Ovary (tissue), 9 donors: Measurements from ENCODE around the gene SYDE2. TPM values are rescaled to one million over a fixed set of nuclear protein-coding genes. Genes with fewer than 3 reads are reported as not detected.

Source experiments
- DNase-seq, 5 donors: peaks; one replicate each; pipeline ENCODE4 v3.0.0-alpha.2; 2019 to 2020
- H3K27ac ChIP-seq, 2 donors: fragments of 200-600 bp; one replicate each; pipeline versions ENCODE4 v1.5.1 to v1.8.0; 2019 to 2022
- H3K27me3 ChIP-seq: fragments of 200-600 bp; one replicate; pipeline ENCODE4 v1.8.0; 2022
- H3K36me3 ChIP-seq: fragments of 200-600 bp; sonication (generic); one replicate; pipeline ENCODE4 v1.5.1; 2019
- H3K4me1 ChIP-seq: one replicate; pipeline ENCODE4 v1.8.1; 2013; ENCODE audit warnings: mild to moderate bottlenecking, moderate library complexity; ENCODE audit not compliant: insufficient read depth
- H3K4me3 ChIP-seq: fragments of 200-600 bp; sonication (generic); one replicate; pipeline ENCODE4 v1.5.1; 2017
- H3K9me3 ChIP-seq, 2 donors: fragments of 200-600 bp in 1 of 2; sonication (generic) in 1 of 2; one replicate each; pipeline versions ENCODE4 v1.5.1 to v1.8.1; 2013 to 2019; ENCODE audit warnings: mild to moderate bottlenecking in 1 of 2, moderate library complexity in 1 of 2
- EP300 ChIP-seq: sonication (generic); formaldehyde crosslinking; IDR thresholded peaks from one replicate; pipeline ENCODE4 v1.6.1; 2017; ENCODE audit warnings: antibody characterized with exemption
- POLR2A ChIP-seq: fragments of 450-650 bp; IDR thresholded peaks from one replicate; pipeline ENCODE4 v1.6.1; 2017; ENCODE audit warnings: antibody characterized with exemption, mild to moderate bottlenecking, moderate library complexity
- WGBS, 3 donors: extraction: QIAGEN DNeasy Blood & Tissue Kit in 1 of 3; methylation state at CpG; one replicate each; pipeline versions ENCODE4 v1.1.5 to v1.1.7; 2013 to 2017; 5-methylcytosine and 5-hydroxymethylcytosine counted together
- intact Hi-C, 4 donors: fragments of 100-400 bp; cut with DNase I; formaldehyde crosslinking; loops; one replicate each; pipeline versions ENCODE4 v1.11.0 to v1.15.1; 2022 to 2023
- polyA plus RNA-seq, 2 donors: library from polyadenylated mRNA; stranded (reverse); fragments of 200-250 nt in 1 of 2; fragments of 350-450 nt in 1 of 2; fragmentation: Illumina TruSeq in 1 of 2; extraction: RNeasy Lipid Tissue Mini Kit (QIAGEN cat#74804) in 1 of 2; gene quantifications; one replicate each; pipeline ENCODE4 v1.2.3, GENCODE V29; 2013 to 2014
- total RNA-seq, 7 donors: library from RNA; depleted of rRNA in 2 of 7; stranded (reverse); fragments of >200 nt in 2 of 7; fragmentation: NEBNext Ultra II Directional in 3 of 7; extraction: Animal tissue kit (Norgen Biotek cat#: 25700) in 3 of 7; gene quantifications; one replicate each; pipeline versions ENCODE4 v1.1.0 to v1.2.4, GENCODE V29; 2016 to 2023
- TF ChIP-seq, protein P1 (sequence below), 3 donors: fragments of 450-650 bp in 2 of 3; fragments of 200-600 bp in 1 of 3; IDR thresholded peaks; one replicate each; pipeline versions ENCODE4 v1.5.1 to v1.8.0; 2016 to 2022; ENCODE audit warnings: antibody characterized with exemption in 3 of 3, mild to moderate bottlenecking in 1 of 3
- donor health status: DM: no; HTN: no; CAD: no; lungs with moderate emphysema.
- donor health status: DM: no; HTN: no; CAD: no.
- donor health status: Bipolar disorder and iron deficiency.
- donor health status: DM: yes; HTN: yes; CAD: no.
- donor health status: DM: no; HTN: no; CAD: no.
- donor health status: DM: yes; HTN: yes; CAD: no.

SYDE2 gene
- total and polyA plus RNA-seq, 9 donors = 1.2 to 12.3 (median 7.7) TPM

DNA sequence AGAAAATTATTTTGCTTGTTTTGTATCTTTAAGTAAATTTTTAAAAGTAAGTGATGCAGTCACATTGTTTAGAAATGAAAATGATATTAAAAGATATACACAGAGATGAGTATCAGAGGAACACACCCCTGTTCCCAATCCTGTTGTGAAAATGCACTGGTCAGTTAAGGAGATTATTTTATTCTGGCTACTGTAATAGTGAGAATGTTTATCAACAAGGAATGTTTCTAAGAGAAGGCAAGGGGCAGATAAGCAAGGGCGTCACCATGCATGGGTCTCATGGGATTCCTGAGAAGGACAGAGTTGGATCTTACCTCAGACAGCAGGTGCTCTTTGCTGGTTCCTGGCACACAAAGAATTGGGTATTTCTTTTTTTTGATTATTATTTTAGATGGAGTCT is 36.8 kb upstream of the SYDE2 start:
- intact Hi-C loops = loop anchor here in 1 of 4 donors (10.0 kb wide), 1 partner anchor 103 kb away; no protein-coding TSS in a partner anchor

DNA sequence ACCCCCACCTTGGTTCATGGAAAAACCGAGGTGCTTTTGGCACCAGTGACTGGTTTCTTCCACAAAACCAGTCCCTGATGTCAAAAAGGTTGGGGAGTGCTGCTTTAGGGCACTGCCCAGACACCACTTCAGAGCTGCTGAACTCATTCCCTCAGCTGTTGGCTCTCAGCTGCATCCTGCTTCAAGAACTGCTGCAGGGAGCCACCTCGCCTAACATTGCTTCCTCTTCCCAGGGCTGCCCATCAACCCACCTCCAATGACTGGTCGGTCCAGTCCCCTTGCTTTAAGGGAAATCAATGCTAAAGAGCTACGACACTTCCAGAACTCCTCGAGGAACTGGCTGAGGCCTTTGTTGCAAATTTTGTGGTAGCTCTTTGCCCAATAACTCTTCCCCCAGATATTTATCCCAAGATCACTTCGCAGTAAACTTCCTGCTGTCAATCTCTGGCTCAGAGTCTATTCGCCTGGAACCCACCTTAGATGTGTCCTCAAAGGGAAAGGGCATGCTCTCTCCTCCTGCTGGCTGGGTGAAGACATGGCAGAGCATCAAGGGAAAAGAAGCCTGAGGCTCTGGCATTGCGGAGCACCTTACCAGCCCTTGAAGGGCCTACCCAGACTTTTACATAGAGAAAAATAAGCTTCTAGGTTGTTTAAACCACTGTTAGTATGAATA is 29.6 kb upstream of the SYDE2 start:
- H3K27ac ChIP-seq = no peak overlapping the region
- 92 to 95% (median 93%) methylated on average over 8 of the region's 8 CpGs for WGBS, 3 donors
- TF ChIP-seq EP300 = no peak
- no peak for TF ChIP-seq POLR2A
- TF ChIP-seq, protein P1, sequence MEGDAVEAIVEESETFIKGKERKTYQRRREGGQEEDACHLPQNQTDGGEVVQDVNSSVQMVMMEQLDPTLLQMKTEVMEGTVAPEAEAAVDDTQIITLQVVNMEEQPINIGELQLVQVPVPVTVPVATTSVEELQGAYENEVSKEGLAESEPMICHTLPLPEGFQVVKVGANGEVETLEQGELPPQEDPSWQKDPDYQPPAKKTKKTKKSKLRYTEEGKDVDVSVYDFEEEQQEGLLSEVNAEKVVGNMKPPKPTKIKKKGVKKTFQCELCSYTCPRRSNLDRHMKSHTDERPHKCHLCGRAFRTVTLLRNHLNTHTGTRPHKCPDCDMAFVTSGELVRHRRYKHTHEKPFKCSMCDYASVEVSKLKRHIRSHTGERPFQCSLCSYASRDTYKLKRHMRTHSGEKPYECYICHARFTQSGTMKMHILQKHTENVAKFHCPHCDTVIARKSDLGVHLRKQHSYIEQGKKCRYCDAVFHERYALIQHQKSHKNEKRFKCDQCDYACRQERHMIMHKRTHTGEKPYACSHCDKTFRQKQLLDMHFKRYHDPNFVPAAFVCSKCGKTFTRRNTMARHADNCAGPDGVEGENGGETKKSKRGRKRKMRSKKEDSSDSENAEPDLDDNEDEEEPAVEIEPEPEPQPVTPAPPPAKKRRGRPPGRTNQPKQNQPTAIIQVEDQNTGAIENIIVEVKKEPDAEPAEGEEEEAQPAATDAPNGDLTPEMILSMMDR (IDR thresholded peaks at IDR 0.05) = no peak
- peaks cover 2% of the 10 kb centered on the region for H3K4me1 ChIP-seq
- intact Hi-C loops = loop anchor here in 1 of 4 donors (10.0 kb wide), 1 partner anchor 96 kb away; no protein-coding TSS in a partner anchor
- no peaks in the 10 kb centered on the region for H3K27me3 ChIP-seq
- no peak for DNase-seq
- H3K9me3 ChIP-seq = no peaks in the 10 kb centered on the region
- H3K36me3 ChIP-seq = no peaks in the 10 kb centered on the region
- no peak overlapping the region for H3K4me3 ChIP-seq

More for the DNA sequence above, 36.8 kb upstream of the SYDE2 start:
- 63 to 83% (median 73%) methylated on average over 1 of the region's 1 CpG for whole genome bisulfite sequencing, 3 donors
- Histone ChIP-seq H3K27me3 (no peaks in the 10 kb centered on the region), H3K27ac (no peak overlapping the region), H3K4me1 (peaks cover 1% of the 10 kb centered on the region), H3K36me3 (no peaks in the 10 kb centered on the region), H3K4me3 (no peak overlapping the region), H3K9me3 (no peaks in the 10 kb centered on the region)
- no peak for DNase-seq
- TF ChIP-seq, protein P1 (IDR thresholded peaks at IDR 0.05) = no peak
- TF ChIP-seq EP300 = no peak
- no peak for TF ChIP-seq POLR2A

DNA sequence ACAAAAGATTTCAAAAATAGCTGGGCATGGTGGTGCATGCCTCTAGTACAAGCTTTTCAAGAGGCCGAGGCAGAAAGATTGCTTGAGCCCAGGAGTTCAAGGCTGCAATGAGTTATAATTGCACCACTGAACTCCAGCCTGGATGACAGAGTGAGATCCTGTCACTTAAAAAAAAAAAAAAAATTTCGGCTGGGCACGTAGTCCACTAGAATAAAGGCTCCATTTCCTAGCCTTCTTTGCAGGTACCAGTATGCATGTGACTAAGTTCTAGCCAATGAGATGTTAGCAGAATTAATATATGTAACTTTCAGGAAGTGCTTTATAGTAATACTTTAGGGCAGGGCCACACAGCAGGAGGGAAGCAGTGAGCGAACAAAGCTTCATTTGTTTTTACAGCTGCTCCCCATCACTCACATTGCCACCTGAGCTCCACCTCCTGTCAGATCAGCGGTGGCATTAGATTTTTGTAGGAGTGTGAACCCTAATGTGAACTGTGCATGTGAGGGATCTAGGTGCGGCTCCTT is 28.8 kb upstream of the SYDE2 start:
- intact Hi-C loops = loop anchor here in 1 of 4 donors (10.0 kb wide), 1 partner anchor 95 kb away; no protein-coding TSS in a partner anchor
- peaks cover 3% of the 10 kb centered on the region for H3K4me1 ChIP-seq
- DNase-seq = no peak
- no peaks in the 10 kb centered on the region for H3K36me3 ChIP-seq
- 66 to 75% (median 73%) methylated on average over 6 of the region's 6 CpGs for whole genome bisulfite sequencing, 3 donors
- TF ChIP-seq, protein P1 (IDR thresholded peaks at IDR 0.05) = no peak
- TF ChIP-seq POLR2A (no peak), EP300 (no peak)
- no peak overlapping the region for H3K4me3 ChIP-seq
- H3K9me3 ChIP-seq = no peaks in the 10 kb centered on the region
- no peak overlapping the region for H3K27ac ChIP-seq
- no peaks in the 10 kb centered on the region for H3K27me3 ChIP-seq

DNA sequence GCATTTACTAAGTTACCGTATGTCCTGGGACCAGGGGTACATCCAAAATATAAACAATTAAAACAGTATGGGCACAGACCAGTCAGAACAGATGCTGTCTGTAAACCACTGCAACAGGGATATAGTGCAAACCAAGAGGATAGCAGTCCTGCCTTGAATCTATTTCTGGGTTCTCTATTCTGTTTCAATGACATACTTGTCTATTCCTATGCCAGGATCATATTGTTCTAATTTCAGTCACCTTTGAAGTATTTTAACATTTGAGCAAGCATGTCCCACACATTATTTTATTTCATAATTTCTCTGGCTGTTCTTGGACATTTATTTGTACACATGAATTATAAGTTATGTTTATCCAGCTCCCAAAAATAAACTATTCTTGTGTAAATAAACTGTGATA is 28.2 kb upstream of the SYDE2 start:
- Histone ChIP-seq H3K4me1 (peaks cover 4% of the 10 kb centered on the region), H3K4me3 (no peak overlapping the region), H3K27ac (no peak overlapping the region), H3K27me3 (no peaks in the 10 kb centered on the region), H3K9me3 (no peaks in the 10 kb centered on the region), H3K36me3 (no peaks in the 10 kb centered on the region)
- no peak for TF ChIP-seq EP300
- TF ChIP-seq, protein P1 (IDR thresholded peaks at IDR 0.05) = no peak
- TF ChIP-seq POLR2A = no peak
- WGBS, 3 donors = 1 to 77% (median 36%) methylated on average over 1 of the region's 1 CpG
- DNase-seq = no peak
- intact Hi-C loops = no loop called here
